GM23338 (cell line): ENCODE measurements around the gene MKRN2. TPM values are rescaled to one million over a fixed set of nuclear protein-coding genes. Genes with fewer than 3 reads are reported as not detected.

Experiments
- ATAC-seq: fragments of 200-7000 bp; cut with Tn5 transposase; 3 replicates; pipeline ENCODE4 v1.9.1; 2020
- DNase-seq: peaks from one replicate; pipeline ENCODE4 v3.0.0-alpha.2; 2015; ENCODE audit warnings: low spot score
- H2AFZ ChIP-seq: fragments of 200-600 bp; sonication (generic); 2 replicates; pipeline ENCODE4 v1.8.0; 2016; ENCODE audit warnings: antibody characterized with exemption, mild to moderate bottlenecking, moderate library complexity
- H3F3A ChIP-seq: fragments of 200-600 bp; sonication (generic); replicated peaks from 2 replicates; pipeline ENCODE4 v1.8.0; 2017; ENCODE audit warnings: antibody characterized with exemption, mixed run types, low read depth
- H3K27ac ChIP-seq: fragments of 200-600 bp; sonication (generic); 2 replicates; pipeline ENCODE4 v1.6.1; 2016; ENCODE audit warnings: low read depth
- H3K27me3 ChIP-seq: fragments of 200-600 bp; sonication (generic); 2 replicates; pipeline ENCODE4 v1.8.0; 2016; ENCODE audit warnings: mild to moderate bottlenecking, mixed run types, moderate library complexity; ENCODE audit not compliant: insufficient read depth
- H3K36me3 ChIP-seq: fragments of 200-600 bp; sonication (generic); 2 replicates; pipeline ENCODE4 v1.8.0; 2016; ENCODE audit warnings: mild to moderate bottlenecking; ENCODE audit not compliant: insufficient read depth
- H3K4me1 ChIP-seq: fragments of 200-600 bp; sonication (generic); 2 replicates; pipeline ENCODE4 v1.8.0; 2016; ENCODE audit warnings: mild to moderate bottlenecking, moderate library complexity; ENCODE audit not compliant: insufficient read depth
- H3K4me2 ChIP-seq: fragments of 200-600 bp; sonication (generic); 2 replicates; pipeline ENCODE4 v1.7.1; 2017; ENCODE audit warnings: mixed run types
- H3K4me3 ChIP-seq: fragments of 200-600 bp; sonication (generic); 2 replicates; pipeline ENCODE4 v1.6.1; 2016; ENCODE audit warnings: mixed run types
- H3K79me2 ChIP-seq: fragments of 200-600 bp; sonication (generic); replicated peaks from 2 replicates; pipeline ENCODE4 v1.8.0; 2017; ENCODE audit warnings: mild to moderate bottlenecking; ENCODE audit not compliant: insufficient read depth
- H3K9me2 ChIP-seq: fragments of 200-600 bp; sonication (generic); 2 replicates; pipeline ENCODE4 v1.8.0; 2017; ENCODE audit not compliant: insufficient read depth
- H4K20me1 ChIP-seq: fragments of 200-600 bp; sonication (generic); replicated peaks from 2 replicates; pipeline ENCODE4 v1.8.0; 2017; ENCODE audit warnings: mild to moderate bottlenecking; ENCODE audit not compliant: insufficient read depth
- H3K27ac Mint-ChIP-seq: 2 replicates; pipeline ENCODE4 v1.8.0; 2020; ENCODE audit warnings: inconsistent platforms, mild to moderate bottlenecking, moderate library complexity, mixed read lengths
- H3K27me3 Mint-ChIP-seq: 3 replicates; pipeline ENCODE4 v1.8.0; 2022; ENCODE audit warnings: low read depth, mild to moderate bottlenecking, moderate library complexity, mixed read lengths, inconsistent platforms; ENCODE audit not compliant: insufficient read depth, poor library complexity
- H3K36me3 Mint-ChIP-seq: 3 replicates; pipeline ENCODE4 v1.8.0; 2021; ENCODE audit warnings: low read depth, mild to moderate bottlenecking, inconsistent platforms, moderate library complexity, mixed read lengths
- H3K4me1 Mint-ChIP-seq: 3 replicates; pipeline ENCODE4 v1.8.0; 2020; ENCODE audit warnings: mild to moderate bottlenecking, inconsistent platforms, mixed read lengths
- H3K4me3 Mint-ChIP-seq: 3 replicates; pipeline ENCODE4 v1.8.0; 2021; ENCODE audit warnings: moderate library complexity, mild to moderate bottlenecking, inconsistent platforms, mixed read lengths
- H3K9me3 Mint-ChIP-seq: 3 replicates; pipeline ENCODE4 v1.8.0; 2020; ENCODE audit warnings: moderate library complexity, mild to moderate bottlenecking, inconsistent platforms, mixed read lengths
- EZH2 ChIP-seq: fragments of 200-600 bp; sonication (generic); IDR thresholded peaks from one replicate; pipeline ENCODE4 v1.8.0; 2017; ENCODE audit warnings: antibody characterized with exemption, mild to moderate bottlenecking, low read depth; ENCODE audit not compliant: unreplicated experiment
- JUNB ChIP-seq: IDR thresholded peaks from one replicate; pipeline ENCODE4 v1.6.1; 2016; ENCODE audit warnings: antibody characterized with exemption; ENCODE audit not compliant: unreplicated experiment
- NANOG ChIP-seq: IDR thresholded peaks from 2 replicates; pipeline ENCODE4 v1.6.1; 2016; ENCODE audit warnings: antibody characterized with exemption, borderline replicate concordance
- STAT1 ChIP-seq: IDR thresholded peaks from one replicate; pipeline ENCODE4 v1.6.1; 2016; ENCODE audit warnings: antibody characterized with exemption; ENCODE audit not compliant: unreplicated experiment
- ZNF114 ChIP-seq: fragments of 250-450 bp; sonication (Bioruptor Pico); IDR thresholded peaks from 2 replicates; pipeline ENCODE4 v1.5.0; 2020; ENCODE audit warnings: mild to moderate bottlenecking, moderate library complexity
- ZNF331 ChIP-seq: fragments of 250-450 bp; sonication (Bioruptor Pico); IDR thresholded peaks from 2 replicates; pipeline ENCODE4 v1.5.0; 2020; ENCODE audit warnings: low read depth, mild to moderate bottlenecking, moderate library complexity
- ZNF462 ChIP-seq: fragments of 250-450 bp; sonication (Bioruptor Pico); IDR thresholded peaks from 2 replicates; pipeline ENCODE4 v1.5.0; 2020; ENCODE audit warnings: mild to moderate bottlenecking, moderate library complexity
- polyA plus RNA-seq: library from polyadenylated mRNA; unstranded; fragments of >200 nt; fragmentation: Nextera tagmentation; extraction: Ambion mirVana; gene quantifications from 2 replicates; pipeline ENCODE4 v1.2.1, GENCODE V29; 2016
- total RNA-seq: library from RNA; depleted of rRNA; stranded (reverse); fragments of >200 nt; shearing (Covaris generic); gene quantifications from 2 replicates; pipeline ENCODE4 v1.2.3, GENCODE V29; 2014
- TF ChIP-seq, protein P1 (sequence below): IDR thresholded peaks from one replicate; pipeline ENCODE4 v1.6.1; 2018; ENCODE audit warnings: antibody characterized with exemption; ENCODE audit not compliant: unreplicated experiment

The MKRN2 gene
- total and polyA plus RNA-seq, 2 experiments from 2014 or later = 11.4 to 24.6 TPM

DNA sequence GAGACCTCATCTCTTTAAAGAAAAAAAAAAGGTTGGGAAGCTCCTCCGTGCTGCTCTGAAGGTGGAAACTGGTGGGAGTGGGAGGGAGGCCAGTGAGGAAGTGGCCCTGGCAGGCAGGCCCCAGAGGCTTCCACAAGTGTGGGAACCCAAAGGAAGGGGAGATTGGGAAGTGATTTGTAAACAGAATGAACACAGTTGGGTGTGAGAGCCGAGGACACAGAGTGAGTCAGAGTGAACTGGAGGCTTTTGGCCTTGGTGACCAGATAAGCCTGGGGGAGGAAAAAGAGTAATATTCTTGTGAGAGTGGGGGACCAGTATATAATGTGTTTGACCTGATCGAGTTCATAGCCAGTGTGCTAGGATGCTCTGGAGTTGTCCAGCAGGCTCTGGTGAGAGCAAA is 23.0 kb downstream of the MKRN2 start:
- no peak overlapping the region for H3K4me3 Mint-ChIP-seq
- Histone ChIP-seq H2AFZ (no peak overlapping the region), H4K20me1 (peaks cover 12% of the 10 kb centered on the region), H3K79me2 (no peaks in the 10 kb centered on the region), H3F3A (0 out of 2 replicates have a peak, but pooled peaks cover 13% of the 10 kb centered on the region), H3K36me3 (peaks cover 27% of the 10 kb centered on the region), H3K27me3 (no peaks in the 10 kb centered on the region), H3K4me3 (no peak overlapping the region), H3K4me1 (no peaks in the 10 kb centered on the region), H3K27ac (no peak overlapping the region), H3K4me2 (no peak overlapping the region), H3K9me2 (no peaks in the 10 kb centered on the region)
- no peak for DNase-seq
- no peak for ATAC-seq
- no peaks in the 10 kb centered on the region for H3K9me3 Mint-ChIP-seq
- TF ChIP-seq NANOG = no peak
- no peak for TF ChIP-seq JUNB
- no peak for TF ChIP-seq ZNF331
- TF ChIP-seq ZNF114 (CRISPR knock-in tag) = no peak
- no peak for TF ChIP-seq STAT1
- no peak for TF ChIP-seq EZH2
- no peak for TF ChIP-seq ZNF462
- TF ChIP-seq, protein P1, sequence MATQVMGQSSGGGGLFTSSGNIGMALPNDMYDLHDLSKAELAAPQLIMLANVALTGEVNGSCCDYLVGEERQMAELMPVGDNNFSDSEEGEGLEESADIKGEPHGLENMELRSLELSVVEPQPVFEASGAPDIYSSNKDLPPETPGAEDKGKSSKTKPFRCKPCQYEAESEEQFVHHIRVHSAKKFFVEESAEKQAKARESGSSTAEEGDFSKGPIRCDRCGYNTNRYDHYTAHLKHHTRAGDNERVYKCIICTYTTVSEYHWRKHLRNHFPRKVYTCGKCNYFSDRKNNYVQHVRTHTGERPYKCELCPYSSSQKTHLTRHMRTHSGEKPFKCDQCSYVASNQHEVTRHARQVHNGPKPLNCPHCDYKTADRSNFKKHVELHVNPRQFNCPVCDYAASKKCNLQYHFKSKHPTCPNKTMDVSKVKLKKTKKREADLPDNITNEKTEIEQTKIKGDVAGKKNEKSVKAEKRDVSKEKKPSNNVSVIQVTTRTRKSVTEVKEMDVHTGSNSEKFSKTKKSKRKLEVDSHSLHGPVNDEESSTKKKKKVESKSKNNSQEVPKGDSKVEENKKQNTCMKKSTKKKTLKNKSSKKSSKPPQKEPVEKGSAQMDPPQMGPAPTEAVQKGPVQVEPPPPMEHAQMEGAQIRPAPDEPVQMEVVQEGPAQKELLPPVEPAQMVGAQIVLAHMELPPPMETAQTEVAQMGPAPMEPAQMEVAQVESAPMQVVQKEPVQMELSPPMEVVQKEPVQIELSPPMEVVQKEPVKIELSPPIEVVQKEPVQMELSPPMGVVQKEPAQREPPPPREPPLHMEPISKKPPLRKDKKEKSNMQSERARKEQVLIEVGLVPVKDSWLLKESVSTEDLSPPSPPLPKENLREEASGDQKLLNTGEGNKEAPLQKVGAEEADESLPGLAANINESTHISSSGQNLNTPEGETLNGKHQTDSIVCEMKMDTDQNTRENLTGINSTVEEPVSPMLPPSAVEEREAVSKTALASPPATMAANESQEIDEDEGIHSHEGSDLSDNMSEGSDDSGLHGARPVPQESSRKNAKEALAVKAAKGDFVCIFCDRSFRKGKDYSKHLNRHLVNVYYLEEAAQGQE = no peak
- H3K27me3 Mint-ChIP-seq = peaks cover 25% of the 10 kb centered on the region
- H3K36me3 Mint-ChIP-seq = peaks cover 84% of the 10 kb centered on the region
- no peak overlapping the region for H3K27ac Mint-ChIP-seq
- H3K4me1 Mint-ChIP-seq = peaks cover 3% of the 10 kb centered on the region; the same call in 2 of the 3 replicates
